Hematopoietic multipotent progenitor cell treated with erythropoietin and hydrocortisone succinate and interleukin-3 and kit ligand, for 8 days (in vitro differentiated cells): ENCODE data around the gene DCUN1D2.
"Not testable (repeated sequence)": the region's sequence is repeated elsewhere in the genome, so short reads cannot be mapped to it uniquely, and the experiment has no call there.

ENCODE experiments used
- DNase-seq: peaks from one replicate; pipeline ENCODE4 v3.0.0-alpha.2; 2015

The DCUN1D2 gene

GRCh38 chr13:113490496-113491417, at the start of gene DCUN1D2:
Gene DCUN1D2 (minus strand): TSS chr13:113490711. CDS start chr13:113490669, 42 bp downstream.
- peak; percentile 91 for DNase-seq

- DNase-seq: no peak
These were observed 49.3 kb upstream of the DCUN1D2 start for GRCh38 chr13:113539822-113540221.

DNA sequence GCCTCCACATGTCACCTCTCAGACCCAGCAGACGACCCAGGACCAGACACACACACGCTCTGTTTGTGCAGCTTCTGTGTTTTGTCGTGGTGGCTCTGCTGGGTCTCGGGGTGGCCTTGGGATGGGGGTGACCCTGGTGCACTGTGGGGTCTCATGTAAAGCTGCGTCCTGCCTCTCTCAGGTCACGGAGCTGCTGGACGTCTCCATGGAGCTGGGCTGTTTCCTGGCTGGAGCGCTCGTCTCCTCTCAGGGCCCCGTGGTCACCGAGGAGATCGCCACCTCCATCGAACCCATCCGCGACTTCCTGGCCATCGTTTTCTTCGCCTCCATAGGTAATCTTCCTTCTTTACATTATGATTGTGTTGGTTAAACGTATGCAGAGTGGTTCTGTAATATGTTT, 48.7 kb upstream of the DCUN1D2 start:
- no peak for DNase-seq

DNA sequence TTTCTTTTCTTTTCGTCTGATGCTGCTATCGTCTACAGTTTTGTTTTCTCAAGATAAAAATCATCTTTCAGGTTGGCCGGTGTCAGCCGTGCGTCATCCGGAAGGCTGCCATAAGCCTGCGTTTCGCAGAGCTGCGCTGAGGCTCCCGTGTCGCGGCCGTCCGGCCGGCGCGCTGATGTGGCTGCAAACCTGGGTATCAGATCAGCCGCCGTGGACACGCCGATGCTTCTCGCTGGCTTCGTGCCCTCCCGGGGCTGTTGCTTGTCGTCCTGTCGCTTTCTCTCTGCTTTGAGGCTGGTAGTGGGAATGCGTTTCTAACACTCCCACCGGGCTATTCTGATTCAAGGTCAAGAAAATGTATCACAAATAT, 48.2 kb upstream of the DCUN1D2 start:
- no peak for DNase-seq

DNA sequence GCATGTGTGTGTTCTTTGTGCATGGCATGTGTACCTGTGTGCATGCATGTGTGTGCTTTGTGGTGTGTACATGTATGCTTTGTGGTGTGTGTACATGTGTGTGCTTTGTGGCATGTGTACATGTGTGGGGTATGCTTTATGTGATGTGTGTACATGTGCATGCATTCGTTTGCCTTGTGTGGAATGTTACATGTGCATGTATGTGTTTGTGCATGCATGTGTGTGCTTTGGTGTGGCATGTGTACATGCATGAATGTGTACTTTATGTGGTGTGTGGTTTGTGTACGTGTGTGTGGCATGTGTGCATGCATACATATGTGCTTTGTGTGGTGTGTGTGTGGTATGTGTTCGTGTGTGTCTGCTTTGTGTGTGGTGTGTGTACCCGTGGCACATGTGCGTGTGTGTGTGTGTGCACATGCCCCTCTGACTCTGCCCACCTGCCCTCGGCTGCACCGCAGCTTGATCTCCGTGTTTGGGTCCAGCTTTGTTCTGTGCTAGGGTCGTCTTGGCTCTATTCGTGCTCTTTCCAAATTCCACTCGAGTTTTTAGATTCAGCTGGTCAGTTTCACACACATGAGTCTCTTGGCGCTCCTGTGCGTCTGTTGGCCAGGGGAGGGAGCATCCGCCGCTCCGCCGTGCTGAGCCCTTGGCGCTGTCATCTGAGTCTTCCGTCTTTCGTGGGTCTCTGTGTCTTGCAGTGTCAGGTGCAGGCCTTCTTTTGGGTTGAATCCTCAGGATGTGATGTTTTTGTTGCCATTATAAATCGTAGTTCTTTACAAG, 47.6 kb upstream of the DCUN1D2 start:
- no peak for DNase-seq

GRCh38 chr13:113537205-113537604, 46.7 kb upstream of the DCUN1D2 start:
- no peak for DNase-seq

DNA sequence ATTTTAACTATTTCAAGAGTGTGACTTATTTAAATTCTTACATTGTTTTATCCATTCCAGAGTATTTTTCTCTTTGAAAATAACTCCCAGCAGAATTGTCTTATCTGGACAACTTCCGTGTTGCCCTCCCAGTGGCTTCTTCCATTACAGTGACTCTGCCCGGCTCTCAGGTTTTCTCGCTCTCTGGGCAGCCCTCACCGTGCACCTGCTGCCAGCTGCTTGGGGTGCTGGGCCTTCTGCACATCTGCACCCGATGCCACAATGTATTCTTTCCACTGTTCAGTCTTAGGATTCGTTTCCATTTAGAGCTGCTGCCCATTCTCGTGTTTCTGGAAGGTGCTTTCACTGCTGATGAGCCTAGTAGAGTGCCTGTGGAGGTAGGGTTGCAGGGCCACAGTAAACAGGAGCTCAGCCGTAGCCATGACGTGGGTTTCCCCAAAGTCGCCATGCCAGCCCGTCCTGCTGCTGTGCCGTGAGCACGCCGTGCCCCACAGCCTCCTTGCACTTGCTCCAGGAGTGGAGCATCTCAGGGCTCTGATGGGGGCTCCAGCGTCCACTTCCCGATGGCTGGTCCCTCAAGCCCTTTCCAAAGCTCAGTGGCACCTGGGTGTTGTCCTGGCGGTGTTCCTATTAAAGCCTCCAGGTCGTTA, 46.1 kb upstream of the DCUN1D2 start:
- DNase-seq: no peak

- DNase-seq: no peak
These were observed 44.9 kb upstream of the DCUN1D2 start for GRCh38 chr13:113535381-113535781.

GRCh38 chr13:113534236-113534860, 43.8 kb upstream of the DCUN1D2 start:
- DNase-seq: no peak

DNA sequence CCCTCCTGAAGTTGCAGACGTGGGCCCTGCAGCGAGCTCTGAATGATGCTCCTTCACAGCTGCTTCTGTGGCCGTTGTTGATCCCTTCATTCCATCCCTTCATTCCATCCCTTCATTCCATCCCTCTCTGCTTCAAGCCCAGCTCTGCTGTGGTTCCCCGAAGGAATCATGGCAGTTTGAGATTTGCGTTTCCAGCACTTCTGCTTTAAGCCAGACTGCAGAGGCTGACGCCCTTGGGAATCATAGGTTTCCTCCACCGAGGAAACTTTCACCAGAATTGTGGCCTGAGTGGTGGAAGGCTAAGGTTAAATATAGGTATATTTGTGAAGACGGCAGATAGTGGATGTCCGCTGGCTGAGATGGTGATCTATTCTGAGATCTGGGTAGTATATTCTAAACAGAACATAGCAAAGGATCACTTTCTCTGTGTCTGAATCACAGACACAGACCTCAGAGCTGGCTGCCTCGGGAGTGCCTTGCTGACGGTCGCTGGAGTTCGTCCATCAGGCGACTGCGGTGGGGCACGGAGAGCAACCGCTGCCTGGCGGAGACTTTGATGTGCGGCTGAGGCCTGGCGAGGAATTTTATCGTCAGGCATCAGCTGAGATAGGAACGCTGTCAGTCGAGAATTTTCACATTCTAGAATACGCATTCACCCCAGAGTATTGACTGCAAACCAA, 42.8 kb upstream of the DCUN1D2 start:
- no peak for DNase-seq

GRCh38 chr13:113532156-113532806, 41.8 kb upstream of the DCUN1D2 start:
- no peak for DNase-seq

GRCh38 chr13:113531041-113531873, 40.7 kb upstream of the DCUN1D2 start:
- no peak for DNase-seq

DNA sequence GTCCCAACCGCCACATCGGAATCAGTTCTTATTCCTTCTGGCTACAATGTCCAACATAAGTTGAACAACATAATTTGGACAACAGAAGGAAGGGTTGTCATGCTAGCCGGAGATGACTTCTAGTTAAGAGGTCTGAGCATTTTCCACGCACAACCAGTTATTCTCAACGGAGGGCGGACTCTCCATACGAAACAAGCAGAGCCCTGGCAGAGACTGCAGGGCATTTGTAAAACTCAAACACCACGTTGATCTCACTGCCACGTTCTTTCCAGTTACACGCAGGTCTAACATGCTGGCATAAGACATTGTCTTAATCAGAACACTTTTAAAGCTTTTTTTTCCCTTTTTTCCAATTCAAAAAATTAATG, 38.3 kb upstream of the DCUN1D2 start:
- no peak for DNase-seq

GRCh38 chr13:113528101-113528812, 37.7 kb upstream of the DCUN1D2 start:
- no peak for DNase-seq

- no peak for DNase-seq
These were observed 36.9 kb upstream of the DCUN1D2 start for GRCh38 chr13:113527272-113527958.

DNA sequence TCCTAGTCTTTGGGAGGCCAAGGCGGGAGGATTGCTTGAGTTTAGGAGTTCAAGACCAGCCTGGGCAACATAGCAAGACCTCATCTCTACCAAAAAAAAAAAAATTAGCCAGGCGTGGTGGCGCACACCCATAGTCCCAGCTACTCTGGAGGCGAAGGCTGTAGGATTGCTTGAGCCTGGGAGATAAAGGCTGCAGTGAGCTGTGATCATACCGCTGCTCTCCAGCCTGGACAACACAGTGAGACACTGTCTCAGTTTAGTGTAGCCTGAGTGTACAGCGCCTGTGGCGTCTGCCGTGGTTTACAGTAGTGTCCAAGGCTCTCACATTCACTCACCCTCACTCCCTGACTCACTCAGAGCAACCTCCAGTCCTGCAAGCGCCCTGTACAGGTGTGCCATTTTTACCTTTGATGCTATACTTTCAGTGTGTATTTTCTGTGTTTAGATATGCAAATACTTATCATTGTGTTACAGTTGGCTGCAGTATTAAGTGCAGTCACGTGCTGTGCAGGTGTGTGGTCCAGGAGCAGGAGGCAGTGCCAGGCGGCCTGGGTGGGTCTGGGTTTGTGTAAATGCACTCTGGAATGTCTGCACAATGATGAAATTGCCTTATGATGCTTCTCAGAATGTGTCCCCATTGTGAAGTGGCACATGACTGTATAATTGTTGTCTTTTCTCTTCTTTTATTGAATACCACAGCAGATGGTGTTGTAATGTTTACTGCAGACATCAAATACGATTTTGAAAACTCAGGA, 36.1 kb upstream of the DCUN1D2 start:
- DNase-seq: no peak

GRCh38 chr13:113522438-113522837, 31.9 kb upstream of the DCUN1D2 start:
- DNase-seq: not testable (repeated sequence)

DNA sequence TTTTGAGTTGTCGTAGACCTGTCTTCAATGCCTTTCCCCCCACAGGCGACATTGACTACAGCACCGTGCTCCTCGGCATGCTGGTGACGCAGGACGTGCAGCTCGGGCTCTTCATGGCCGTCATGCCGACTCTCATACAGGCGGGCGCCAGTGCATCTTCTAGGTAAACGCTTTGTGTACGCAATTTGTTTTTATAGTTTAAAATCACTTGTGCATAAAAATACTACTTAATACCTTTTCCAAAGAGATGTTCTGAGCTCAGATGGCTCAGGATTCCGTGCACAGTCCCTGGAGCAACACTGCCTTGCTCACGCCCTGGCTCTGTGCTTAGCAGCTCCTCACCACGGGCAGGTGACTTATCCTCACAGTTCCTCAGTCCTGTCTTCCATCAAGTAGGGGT, 30.1 kb upstream of the DCUN1D2 start:
- no peak for DNase-seq

- no peak for DNase-seq
These were observed 29.0 kb upstream of the DCUN1D2 start for GRCh38 chr13:113519556-113519955.
